Heart left ventricle (tissue), 16 donors: ENCODE data around the gene KL. TPM values are rescaled to one million over a fixed set of nuclear protein-coding genes. Genes with fewer than 3 reads are reported as not detected.

Experiments
- ATAC-seq, 4 donors: fragments of 200-7000 bp; cut with Tn5 transposase; one replicate each; pipeline ENCODE4 v1.9.1; 2020 to 2022; ENCODE audit warnings: moderate library complexity in 4 of 4, mild to moderate bottlenecking in 3 of 4, moderate number of reproducible peaks in 1 of 4
- DNase-seq, 5 donors: peaks; one replicate each; pipeline ENCODE4 v3.0.0-alpha.2; 2020
- H3K27ac ChIP-seq, 12 donors: fragments of 200-600 bp; sonication (generic) in 4 of 12; one replicate each; pipeline versions ENCODE4 v1.5.0 to v1.8.0; 2016 to 2022; ENCODE audit warnings: mild to moderate bottlenecking in 2 of 12
- H3K27me3 ChIP-seq, 9 donors: fragments of 200-600 bp; sonication (generic) in 2 of 9; one replicate each; pipeline versions ENCODE4 v1.5.1 to v1.8.0; 2016 to 2022; ENCODE audit warnings: mild to moderate bottlenecking in 3 of 9
- H3K36me3 ChIP-seq, 9 donors: fragments of 200-600 bp; sonication (generic) in 2 of 9; one replicate each; pipeline versions ENCODE4 v1.5.0 to v1.8.0; 2018 to 2022; ENCODE audit warnings: mild to moderate bottlenecking in 2 of 9
- H3K4me1 ChIP-seq, 12 donors: fragments of 200-600 bp; sonication (generic) in 4 of 12; one replicate each; pipeline versions ENCODE4 v1.5.0 to v1.8.0; 2016 to 2022; ENCODE audit warnings: mild to moderate bottlenecking in 3 of 12
- H3K4me3 ChIP-seq, 12 donors: fragments of 200-600 bp; sonication (generic) in 4 of 12; one replicate each; pipeline versions ENCODE4 v1.5.0 to v1.8.0; 2017 to 2022; ENCODE audit warnings: mild to moderate bottlenecking in 9 of 12, moderate library complexity in 4 of 12
- H3K9me3 ChIP-seq, 12 donors: fragments of 200-600 bp; sonication (generic) in 4 of 12; one replicate each; pipeline versions ENCODE4 v1.5.0 to v1.8.0; 2016 to 2022; ENCODE audit warnings: mild to moderate bottlenecking in 1 of 12
- POLR2A ChIP-seq, 2 donors: fragments of 450-650 bp; IDR thresholded peaks; one replicate each; pipeline ENCODE4 v1.6.1; 2017; ENCODE audit warnings: antibody characterized with exemption in 2 of 2, mild to moderate bottlenecking in 2 of 2, moderate library complexity in 2 of 2
- WGBS, 4 donors: extraction: QIAGEN DNeasy Blood & Tissue Kit in 2 of 4; methylation state at CpG; one replicate each; pipeline versions ENCODE4 v1.1.5 to v1.1.7; 2013 to 2018; 5-methylcytosine and 5-hydroxymethylcytosine counted together
- intact Hi-C, 10 donors: fragments of 100-400 bp; cut with DNase I; formaldehyde crosslinking; loops; one replicate each; pipeline versions ENCODE4 v1.11.1 to v1.14.2; 2022
- polyA plus RNA-seq, 2 donors: library from polyadenylated mRNA; stranded (reverse); fragments of 200-250 nt; gene quantifications; one replicate each; pipeline ENCODE4 v1.2.3, GENCODE V29; 2013
- total RNA-seq, 9 donors: library from RNA; depleted of rRNA in 2 of 9; stranded (reverse); fragments of >200 nt in 2 of 9; fragmentation: NEBNext Ultra II Directional in 3 of 9; extraction: Animal tissue kit (Norgen Biotek cat#: 25700) in 3 of 9; gene quantifications; one replicate each; pipeline versions ENCODE4 v1.1.0 to v1.2.4, GENCODE V29; 2016 to 2023
- TF ChIP-seq, protein P1 (sequence below), 12 donors: fragments of 200-600 bp; sonication (generic) in 4 of 12; IDR thresholded peaks; one replicate each; pipeline versions ENCODE4 v1.5.0 to v1.8.0; 2018 to 2022; ENCODE audit warnings: antibody characterized with exemption in 12 of 12, mild to moderate bottlenecking in 5 of 12
- donor health status: ischemic (EF 13 %, LVEDD 7.1; RV severe dilation, severe dysfunction).
- donor health status: healthy with polysubstance abuse.
- donor health status: DM: no; HTN: yes; CAD: no.
- donor health status: DM: no; HTN: no; CAD: no.
- donor health status: ischemic (EF 25% LVEDD 6.9; RV normal size, moderate dysfunction).
- donor health status: ischemic (EF 25% LVEDD 5.7; RV mildly dilated, moderate dysfunction).
- donor health status: healthy.
- donor health status: DM: yes; HTN: yes; CAD: no.
- donor health status: ischemic (EF 35%, LVEDD 5.7; RV mildly dilated, moderate dysfunction).
- donor health status: nonischemic (EF 11% LVEDD 7.7; RV severe dilation, severe dysfunction).
- donor health status: DM: yes; HTN: yes; CAD: no.
- donor health status: PGD.
- donor health status: ischemic (EF 29% LVEDD 5.4; RV normal size, mild dysfunction).
- donor health status: nonischemic (EF 23%, LVEDD 6.1; RV moderate dilation, normal function).

KL gene
- total and polyA plus RNA-seq, 11 donors, result 0.34 to 3.1 (median 1.7) TPM

DNA sequence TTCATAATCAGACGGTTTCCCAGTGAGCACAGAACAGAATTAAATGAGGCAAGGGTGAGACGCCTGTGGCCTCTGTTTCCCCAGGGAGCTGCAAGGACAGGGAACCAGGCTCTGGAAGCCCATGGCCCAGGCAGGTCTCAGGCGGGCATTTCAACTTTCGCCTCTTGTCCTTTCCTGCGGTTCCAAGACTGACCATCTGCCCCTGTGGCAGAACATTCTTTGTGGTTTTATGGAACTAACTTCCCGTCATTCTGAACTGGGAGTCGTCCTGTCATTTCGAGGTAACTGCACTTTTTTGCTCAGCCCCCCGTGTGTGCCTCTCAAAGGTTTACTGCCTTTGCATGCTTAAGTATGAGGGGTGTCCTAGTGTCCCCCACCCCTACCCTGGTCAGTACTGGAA, 70.9 kb downstream of the KL start:
- Histone ChIP-seq H3K9me3 (no peaks in the 10 kb centered on the region), H3K27ac (no peak overlapping the region), H3K4me3 (no peak overlapping the region), H3K4me1 (peaks cover 0 to 11% (median under 1%) of the 10 kb centered on the region in 12 donors), H3K36me3 (no peaks in the 10 kb centered on the region), H3K27me3 (no peaks in the 10 kb centered on the region)
- DNase-seq, result no peak
- intact Hi-C loops, result no loop called here
- ATAC-seq, result no peak
- 90 to 92% (median 91%) methylated on average over 9 of the region's 9 CpGs for whole genome bisulfite sequencing, 4 donors
- TF ChIP-seq POLR2A (IDR thresholded peaks at IDR 0.05), result no peak
- TF ChIP-seq, protein P1, sequence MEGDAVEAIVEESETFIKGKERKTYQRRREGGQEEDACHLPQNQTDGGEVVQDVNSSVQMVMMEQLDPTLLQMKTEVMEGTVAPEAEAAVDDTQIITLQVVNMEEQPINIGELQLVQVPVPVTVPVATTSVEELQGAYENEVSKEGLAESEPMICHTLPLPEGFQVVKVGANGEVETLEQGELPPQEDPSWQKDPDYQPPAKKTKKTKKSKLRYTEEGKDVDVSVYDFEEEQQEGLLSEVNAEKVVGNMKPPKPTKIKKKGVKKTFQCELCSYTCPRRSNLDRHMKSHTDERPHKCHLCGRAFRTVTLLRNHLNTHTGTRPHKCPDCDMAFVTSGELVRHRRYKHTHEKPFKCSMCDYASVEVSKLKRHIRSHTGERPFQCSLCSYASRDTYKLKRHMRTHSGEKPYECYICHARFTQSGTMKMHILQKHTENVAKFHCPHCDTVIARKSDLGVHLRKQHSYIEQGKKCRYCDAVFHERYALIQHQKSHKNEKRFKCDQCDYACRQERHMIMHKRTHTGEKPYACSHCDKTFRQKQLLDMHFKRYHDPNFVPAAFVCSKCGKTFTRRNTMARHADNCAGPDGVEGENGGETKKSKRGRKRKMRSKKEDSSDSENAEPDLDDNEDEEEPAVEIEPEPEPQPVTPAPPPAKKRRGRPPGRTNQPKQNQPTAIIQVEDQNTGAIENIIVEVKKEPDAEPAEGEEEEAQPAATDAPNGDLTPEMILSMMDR (IDR thresholded peaks at IDR 0.05), result no peak

GRCh38 chr13:33087790-33088189, 71.6 kb downstream of the KL start:
- H3K27me3 ChIP-seq, result no peaks in the 10 kb centered on the region
- no peaks in the 10 kb centered on the region for H3K9me3 ChIP-seq
- no peak overlapping the region for H3K27ac ChIP-seq
- no peak overlapping the region for H3K4me3 ChIP-seq
- intact Hi-C loops, result no loop called here
- H3K4me1 ChIP-seq, result peaks cover 0 to 16% (median 1%) of the 10 kb centered on the region in 12 donors
- TF ChIP-seq, protein P1 (IDR thresholded peaks at IDR 0.05), result no peak
- TF ChIP-seq POLR2A (IDR thresholded peaks at IDR 0.05), result no peak
- DNase-seq (no peak), ATAC-seq (no peak)
- no peaks in the 10 kb centered on the region for H3K36me3 ChIP-seq
- 79 to 88% (median 80%) methylated on average over 3 of the region's 3 CpGs for WGBS, 4 donors

DNA sequence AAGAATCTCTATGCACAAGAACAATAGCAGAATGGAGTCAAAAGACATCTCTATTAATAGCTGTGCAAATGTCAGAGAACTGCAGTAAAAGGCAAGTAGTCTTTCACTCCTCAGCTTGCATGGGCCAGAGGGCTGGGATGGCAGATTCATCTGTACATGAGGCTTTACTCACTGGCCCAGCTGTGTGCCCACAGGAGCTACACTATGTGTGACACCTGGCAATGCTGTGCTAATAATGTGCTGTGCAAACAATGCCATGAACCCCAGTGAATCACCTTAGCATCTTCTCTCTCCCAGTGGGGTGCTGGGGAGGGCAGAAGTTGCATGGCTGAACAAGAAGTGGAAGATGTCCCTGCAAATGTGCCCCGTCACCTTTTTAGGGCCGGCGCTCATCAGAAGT, 73.1 kb downstream of the KL start:
- Histone ChIP-seq H3K4me1 (peaks cover 0 to 16% (median 1%) of the 10 kb centered on the region in 12 donors), H3K4me3 (no peak overlapping the region), H3K27me3 (no peaks in the 10 kb centered on the region), H3K36me3 (no peaks in the 10 kb centered on the region), H3K27ac (peak overlapping the region in 1 of 12 donors; percentile 68), H3K9me3 (no peaks in the 10 kb centered on the region)
- intact Hi-C loops, result no loop called here
- ATAC-seq (peak in 2 of 4 donors; percentile 27 to 39), DNase-seq (no peak)
- WGBS, 4 donors, result 97 to 100% (median 98%) methylated on average over 3 of the region's 3 CpGs
- TF ChIP-seq POLR2A (IDR thresholded peaks at IDR 0.05), result no peak
- TF ChIP-seq, protein P1 (IDR thresholded peaks at IDR 0.05), result no peak

- no peaks in the 10 kb centered on the region for H3K9me3 ChIP-seq
- H3K27ac ChIP-seq, result peak overlapping the region in 2 of 12 donors; percentile 3 to 68
- intact Hi-C loops, result no loop called here
- no peaks in the 10 kb centered on the region for H3K36me3 ChIP-seq
- peaks cover 0 to 16% (median 1%) of the 10 kb centered on the region in 12 donors for H3K4me1 ChIP-seq
- no peak for TF ChIP-seq POLR2A (IDR thresholded peaks at IDR 0.05)
- TF ChIP-seq, protein P1 (IDR thresholded peaks at IDR 0.05), result no peak
- DNase-seq, result no peak
- H3K27me3 ChIP-seq, result no peaks in the 10 kb centered on the region
- 56 to 74% (median 65%) methylated on average over 4 of the region's 4 CpGs for WGBS, 4 donors
- ATAC-seq, result no peak
- no peak overlapping the region for H3K4me3 ChIP-seq
These were observed 74.7 kb downstream of the KL start for GRCh38 chr13:33090755-33091414.
